ENCODE data around the gene SFTPA2.
"Not testable (repeated sequence)": the region's sequence is repeated elsewhere in the genome, so short reads cannot be mapped to it uniquely, and the experiment has no call there.

GRCh38 chr10:79547128-79547527, 13.1 kb downstream of the SFTPA2 start:
- TF ChIP-seq CTCF, POLR2A (IDR thresholded peaks at IDR 0.05): not testable (repeated sequence)
- TF ChIP-seq POLR2AphosphoS5 (IDR thresholded peaks at IDR 0.05), result peak; percentile 27

Data from prostate gland (tissue), 2 donors.